Kidney (tissue), 14 donors: ENCODE measurements around the gene PEX5L. TPM values are rescaled to one million over a fixed set of nuclear protein-coding genes. Genes with fewer than 3 reads are reported as not detected.
A peak's percentile ranks its signal among the peaks of the same experiment; 100 is the strongest.

Experiments
- DNase-seq, 5 donors: peaks; one replicate each; pipeline ENCODE4 v3.0.0-alpha.2; 2013 to 2020
- FAIRE-seq: peaks from 2 replicates; lab custom pipeline; 2012; peaks lifted over from hg19 to GRCh38; lab: Jason Lieb, UNC
- H3K27ac ChIP-seq, 2 donors: one replicate each; pipeline ENCODE4 v1.7.0; 2013; ENCODE audit warnings: low read depth in 2 of 2, low read length in 2 of 2, inconsistent platforms in 1 of 2
- H3K27me3 ChIP-seq: one replicate; pipeline ENCODE4 v1.7.1; 2013; ENCODE audit warnings: low read length, inconsistent platforms; ENCODE audit not compliant: control insufficient read depth, insufficient read depth
- H3K36me3 ChIP-seq, 3 donors: one replicate each; pipeline versions ENCODE4 v1.7.0 to v1.7.1; 2013; ENCODE audit warnings: low read length in 3 of 3, control low read depth in 1 of 3, inconsistent platforms in 1 of 3; ENCODE audit not compliant: insufficient read depth in 3 of 3, control insufficient read depth in 2 of 3
- H3K4me1 ChIP-seq, 3 donors: one replicate each; pipeline versions ENCODE4 v1.7.0 to v1.7.1; 2013; ENCODE audit warnings: low read length in 3 of 3, inconsistent platforms in 1 of 3, low read depth in 1 of 3; ENCODE audit not compliant: control insufficient read depth in 2 of 3, insufficient read depth in 2 of 3
- H3K4me3 ChIP-seq, 3 donors: one replicate each; pipeline versions ENCODE4 v1.7.0 to v1.8.1; 2013; ENCODE audit warnings: low read length in 3 of 3, control low read depth in 1 of 3, inconsistent platforms in 1 of 3
- H3K9ac ChIP-seq, 3 donors: one replicate each; pipeline versions ENCODE4 v1.7.0 to v1.7.1; 2013; ENCODE audit warnings: low read length in 3 of 3, control low read depth in 1 of 3, inconsistent platforms in 1 of 3
- H3K9me3 ChIP-seq, 3 donors: one replicate each; pipeline versions ENCODE4 v1.7.0 to v1.7.1; 2013; ENCODE audit warnings: low read length in 3 of 3, control low read depth in 1 of 3, inconsistent platforms in 1 of 3; ENCODE audit not compliant: control insufficient read depth in 2 of 3, insufficient read depth in 1 of 3
- CTCF ChIP-seq: IDR thresholded peaks from 3 replicates; pipeline ENCODE4 v1.5.1; 2012; ENCODE audit warnings: mild to moderate bottlenecking, moderate library complexity, borderline replicate concordance; ENCODE audit not compliant: insufficient read depth; ENCODE audit errors: extremely low read depth
- intact Hi-C: fragments of 100-400 bp; cut with DNase I; formaldehyde crosslinking; loops from one replicate; pipeline ENCODE4 v1.11.1; 2022
- polyA plus RNA-seq: library from polyadenylated mRNA; stranded (reverse); fragments of 350-450 nt; fragmentation: Illumina TruSeq; extraction: RNeasy Lipid Tissue Mini Kit (QIAGEN cat#74804); gene quantifications from one replicate; pipeline ENCODE4 v1.2.3, GENCODE V29; 2014; ENCODE audit warnings: low read depth, low replicate concordance; ENCODE audit not compliant: insufficient read depth
- total RNA-seq: library from RNA; stranded (reverse); fragmentation: NEBNext Ultra II Directional; extraction: Animal tissue kit (Norgen Biotek cat#: 25700); gene quantifications from one replicate; pipeline ENCODE4 v1.2.1, GENCODE V29; 2021
- donor health status: control.
- donor health status: control.
- donor health status: control.
- donor health status: control.
- donor health status: control.
- donor health status: DM: yes; HTN: yes; CAD: no.
- donor health status: Normal renal cell carcinoma (clear cell type).

The PEX5L gene
- total and polyA plus RNA-seq, 2 donors from 2014 or later: 0.32 TPM; not detected in 1

DNA sequence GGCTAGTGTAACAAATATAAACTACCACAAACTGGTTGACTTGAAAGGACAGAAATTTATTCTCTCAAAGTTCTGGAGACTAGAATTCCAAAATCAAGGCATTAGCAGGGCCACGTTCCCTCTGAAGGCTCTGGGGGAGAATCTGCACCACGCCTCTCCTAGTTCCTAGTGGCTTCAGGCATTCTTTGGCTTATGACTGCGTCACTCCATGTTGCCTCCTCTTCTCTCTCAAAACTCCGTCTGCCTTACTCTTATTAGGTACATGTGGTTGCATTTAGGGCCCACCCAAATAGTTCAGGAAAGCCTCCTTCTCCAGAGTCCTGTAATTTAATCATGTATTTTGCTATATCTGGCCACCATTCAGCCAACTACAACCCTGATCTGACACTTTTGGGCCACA lies 174.8 kb downstream of the PEX5L start:
- intact Hi-C loops: no loop called here
- Histone ChIP-seq H3K27me3 (no peaks in the 10 kb centered on the region), H3K9me3 (no peaks in the 10 kb centered on the region), H3K36me3 (no peaks in the 10 kb centered on the region), H3K9ac (no peak overlapping the region), H3K4me3 (no peak overlapping the region), H3K4me1 (no peaks in the 10 kb centered on the region), H3K27ac (no peak overlapping the region)
- FAIRE-seq (no peak), DNase-seq (no peak)
- no peak for TF ChIP-seq CTCF

DNA sequence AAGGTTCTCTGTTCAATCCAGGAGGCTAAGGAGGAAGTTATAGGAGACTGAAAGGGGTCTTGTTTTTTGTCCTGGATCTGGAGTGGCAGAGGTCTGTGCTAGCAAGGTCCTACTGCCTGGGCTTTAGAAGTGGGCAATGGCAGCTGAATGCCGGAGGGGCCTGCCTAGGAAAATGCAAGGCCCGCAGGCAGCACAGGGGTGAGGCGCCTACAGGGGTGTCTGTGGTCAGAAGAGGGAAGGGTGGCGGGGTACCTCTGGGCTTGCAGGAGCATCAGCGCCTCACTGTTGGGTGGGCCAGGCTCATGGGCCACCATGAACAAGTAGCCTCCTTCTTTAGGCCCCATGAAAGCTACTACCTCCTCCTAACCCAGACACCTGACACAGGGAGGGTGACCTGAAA lies 175.4 kb downstream of the PEX5L start:
- Histone ChIP-seq H3K9me3 (no peaks in the 10 kb centered on the region), H3K36me3 (no peaks in the 10 kb centered on the region), H3K4me3 (no peak overlapping the region), H3K9ac (no peak overlapping the region), H3K27ac (no peak overlapping the region), H3K27me3 (no peaks in the 10 kb centered on the region), H3K4me1 (no peaks in the 10 kb centered on the region)
- FAIRE-seq (no peak), DNase-seq (peak in 1 of 5 donors; percentile 51)
- no peak for TF ChIP-seq CTCF
- intact Hi-C loops: no loop called here

GRCh38 chr3:179860275-179861107 lies 176.2 kb downstream of the PEX5L start:
- no peak for FAIRE-seq
- no peaks in the 10 kb centered on the region for H3K27me3 ChIP-seq
- no peaks in the 10 kb centered on the region for H3K4me1 ChIP-seq
- no peak for TF ChIP-seq CTCF
- no peaks in the 10 kb centered on the region for H3K9me3 ChIP-seq
- H3K27ac ChIP-seq: no peak overlapping the region
- DNase-seq: peak in 1 of 5 donors; percentile 2
- intact Hi-C loops: no loop called here
- no peak overlapping the region for H3K9ac ChIP-seq
- H3K4me3 ChIP-seq: no peak overlapping the region
- H3K36me3 ChIP-seq: no peaks in the 10 kb centered on the region
